ENCODE data around the gene ENO1.

ENO1 gene

DNA sequence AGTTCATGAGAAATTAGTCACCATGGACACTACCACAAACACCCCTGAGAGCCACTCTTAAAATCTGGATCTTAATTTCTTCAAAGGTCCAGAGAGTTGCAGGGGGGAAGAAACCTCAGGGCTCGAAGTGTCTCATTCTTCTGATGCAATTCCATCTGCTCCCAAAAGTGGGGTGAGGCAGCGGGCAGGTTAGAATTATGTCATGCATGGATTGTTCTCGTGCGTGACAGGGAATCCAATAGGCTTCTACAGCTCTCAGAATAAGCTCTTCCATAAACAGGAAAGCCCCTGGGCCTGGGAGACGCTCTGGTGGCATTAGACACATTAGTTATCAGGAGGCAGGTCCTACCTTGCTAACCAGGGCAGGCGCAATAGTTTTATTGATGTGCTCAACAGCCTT is 8.4 kb downstream of the ENO1 start:
- DNase-seq, result no peak

DNA sequence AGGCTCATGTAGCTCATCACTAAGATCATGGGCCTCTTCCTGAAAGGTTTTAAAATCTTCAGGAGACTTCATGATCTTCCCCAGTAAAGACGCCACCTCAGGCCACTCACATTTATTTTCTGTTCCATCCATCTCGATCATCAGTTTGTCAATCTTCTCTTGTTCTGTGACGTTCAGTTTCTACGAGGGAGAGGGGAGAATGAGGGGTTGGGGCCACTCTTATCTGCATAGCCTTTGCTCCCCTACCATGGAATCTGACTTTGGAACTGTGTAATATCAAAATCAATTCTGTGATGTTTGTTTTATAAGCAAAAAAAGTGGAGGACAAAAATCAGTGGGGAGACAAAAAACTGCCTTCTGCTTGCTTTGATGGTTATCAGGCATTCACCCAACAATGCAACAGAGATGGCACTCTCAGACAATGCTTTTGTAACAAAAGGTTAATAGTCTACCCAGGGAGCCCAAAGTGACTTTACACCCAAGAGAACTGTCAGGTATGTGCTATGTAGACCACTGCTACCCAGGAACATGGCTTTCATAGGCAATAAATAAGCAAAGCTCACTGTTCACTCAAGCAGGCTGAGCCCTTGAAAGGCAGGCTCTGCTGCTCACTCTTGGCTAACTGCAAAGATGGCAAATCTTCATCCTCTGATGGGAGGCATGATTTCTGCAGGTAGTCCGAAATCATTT is 10.5 kb downstream of the ENO1 start:
- DNase-seq, result no peak

DNA sequence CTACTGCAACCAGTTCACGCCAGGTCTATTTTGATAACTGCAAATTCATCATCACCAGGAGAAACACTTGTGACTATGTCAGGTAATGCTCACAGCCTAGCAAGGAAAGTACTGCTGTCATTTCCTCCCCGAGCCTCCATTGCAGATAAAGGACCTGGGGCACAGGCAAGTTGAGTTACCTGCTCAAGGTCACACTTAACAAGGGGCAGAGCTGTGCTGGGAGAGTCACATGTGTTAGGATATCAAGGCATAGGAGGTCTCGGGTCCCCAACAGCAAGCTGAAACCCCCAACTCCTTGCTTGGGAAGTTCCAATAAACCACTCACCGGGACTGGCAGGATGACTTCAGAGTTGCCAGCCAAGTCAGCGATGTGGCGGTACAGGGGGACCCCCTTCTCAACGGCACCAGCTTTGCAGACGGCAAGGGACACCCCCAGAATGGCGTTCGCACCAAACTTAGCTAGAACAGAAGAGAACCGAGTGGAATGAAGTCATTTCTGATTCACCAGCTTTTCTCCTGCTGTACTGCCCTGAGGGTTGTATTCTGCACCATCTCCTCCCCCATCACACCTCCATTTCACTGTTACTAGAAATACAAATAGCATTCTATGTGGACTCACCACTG is 11.6 kb downstream of the ENO1 start:
- peak; percentile 47 to 60 for DNase-seq

DNA sequence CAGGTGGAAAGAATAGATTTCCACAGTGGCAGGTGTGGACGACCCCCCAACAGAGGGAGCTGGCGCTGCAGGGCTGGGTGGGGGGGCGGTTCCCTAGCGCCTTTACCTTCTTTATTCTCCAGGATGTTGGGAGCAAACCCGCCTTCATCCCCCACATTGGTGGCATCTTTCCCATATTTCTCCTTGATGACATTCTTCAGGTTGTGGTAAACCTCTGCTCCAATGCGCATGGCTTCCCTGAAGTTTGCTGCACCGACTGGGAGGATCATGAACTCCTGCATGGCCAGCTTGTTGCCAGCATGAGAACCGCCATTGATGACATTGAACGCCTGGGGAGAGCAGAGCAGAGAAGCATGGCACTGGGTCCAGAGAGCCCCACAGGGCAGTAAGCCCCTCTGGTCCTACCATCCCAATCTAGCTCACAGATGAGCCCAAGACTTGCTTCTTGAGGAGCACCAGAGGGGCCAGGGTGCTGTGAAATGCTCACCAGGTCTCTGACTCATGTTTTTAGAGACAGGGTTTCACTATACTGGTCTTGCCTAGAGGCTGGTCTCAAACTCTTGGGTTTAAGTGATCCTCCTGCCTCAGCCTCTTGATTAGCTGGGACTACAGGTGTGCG is 12.2 kb downstream of the ENO1 start:
- DNase-seq, result no peak

DNA sequence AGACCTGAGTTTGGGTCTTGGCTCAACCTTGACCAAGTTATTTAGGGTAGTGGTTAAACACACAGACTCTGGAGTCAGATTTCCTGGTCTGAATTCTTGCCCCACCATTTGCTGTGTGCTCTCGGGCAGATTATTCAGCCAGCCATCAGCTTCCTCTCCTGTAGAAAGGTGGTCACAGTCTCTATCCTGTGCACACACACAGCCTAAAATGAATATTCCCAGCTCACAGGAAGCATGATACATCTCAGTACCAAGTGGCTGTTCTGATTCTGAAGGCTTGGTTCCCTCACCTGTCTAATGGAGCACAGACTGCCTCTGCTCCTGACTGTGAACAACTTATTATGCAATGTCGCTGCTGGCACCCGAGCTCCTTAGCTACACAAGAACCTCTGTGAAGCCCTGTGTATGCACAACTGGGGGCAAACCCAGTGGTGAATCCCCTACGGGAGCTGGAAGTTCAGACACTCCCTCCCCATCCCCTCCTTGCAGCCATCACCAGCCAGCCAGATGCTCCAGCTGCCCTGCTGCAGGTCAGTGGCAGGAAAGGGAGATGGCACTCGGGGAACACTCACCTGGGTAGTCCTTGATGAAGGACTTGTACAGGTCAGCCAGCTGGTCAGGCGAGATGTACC is 13.7 kb downstream of the ENO1 start:
- DNase-seq, result no peak

DNA sequence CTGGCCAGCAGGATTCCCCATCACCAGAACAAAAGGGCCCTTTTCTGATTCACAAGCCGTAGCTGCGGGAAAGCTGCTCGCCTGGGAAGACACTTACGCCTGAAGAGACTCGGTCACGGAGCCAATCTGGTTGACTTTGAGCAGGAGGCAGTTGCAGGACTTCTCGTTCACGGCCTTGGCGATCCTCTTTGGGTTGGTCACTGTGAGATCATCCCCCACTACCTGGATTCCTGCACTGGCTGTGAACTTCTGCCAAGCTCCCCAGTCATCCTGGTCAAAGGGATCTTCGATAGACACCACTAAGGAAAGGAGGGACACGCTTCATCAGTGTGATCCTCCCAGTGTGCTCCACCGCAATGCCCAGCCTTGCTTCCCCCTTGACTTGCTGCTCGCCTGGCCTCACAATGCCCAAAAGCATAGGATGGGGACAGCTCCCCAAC is 14.7 kb downstream of the ENO1 start:
- DNase-seq, result no peak

DNA sequence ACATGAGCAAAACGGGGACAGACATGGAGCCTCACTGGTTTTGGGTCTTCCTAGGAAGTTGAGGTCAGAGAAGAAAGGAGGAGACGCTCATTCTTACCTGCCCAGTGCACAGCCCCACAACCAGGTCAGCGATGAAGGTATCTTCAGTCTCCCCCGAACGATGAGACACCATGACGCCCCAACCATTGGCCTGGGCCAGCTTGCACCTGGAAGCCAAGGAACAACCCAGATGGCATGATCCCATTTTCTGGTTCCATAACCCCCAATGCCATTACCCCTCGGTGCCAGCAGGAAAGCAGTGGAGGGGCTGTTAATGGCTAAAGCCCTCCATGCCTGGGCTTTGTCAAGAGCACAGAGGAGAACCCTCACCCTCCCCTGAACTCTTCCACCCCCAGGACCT is 15.3 kb downstream of the ENO1 start:
- DNase-seq, result no peak

DNA sequence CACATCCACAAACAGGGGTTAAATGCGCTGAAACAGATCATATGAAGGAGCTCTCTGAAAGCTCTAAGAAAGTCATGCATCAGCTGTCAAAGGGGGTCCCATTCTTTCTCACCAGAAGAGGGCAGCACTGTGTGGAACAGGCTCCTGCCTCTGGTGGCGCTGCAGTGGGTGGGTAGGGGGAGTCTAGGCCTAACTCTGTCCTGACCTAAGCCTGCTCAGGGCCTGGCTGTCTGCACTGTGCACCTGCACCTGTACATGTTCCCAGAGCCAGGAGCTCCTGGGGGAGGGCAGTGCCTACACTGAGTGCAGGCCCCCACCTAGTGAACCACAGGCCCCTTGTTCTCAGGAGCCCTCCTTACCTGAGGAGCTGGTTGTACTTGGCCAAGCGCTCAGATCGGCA is 16.0 kb downstream of the ENO1 start:
- DNase-seq, result peak in 1 of 2 donors; percentile 51

DNA sequence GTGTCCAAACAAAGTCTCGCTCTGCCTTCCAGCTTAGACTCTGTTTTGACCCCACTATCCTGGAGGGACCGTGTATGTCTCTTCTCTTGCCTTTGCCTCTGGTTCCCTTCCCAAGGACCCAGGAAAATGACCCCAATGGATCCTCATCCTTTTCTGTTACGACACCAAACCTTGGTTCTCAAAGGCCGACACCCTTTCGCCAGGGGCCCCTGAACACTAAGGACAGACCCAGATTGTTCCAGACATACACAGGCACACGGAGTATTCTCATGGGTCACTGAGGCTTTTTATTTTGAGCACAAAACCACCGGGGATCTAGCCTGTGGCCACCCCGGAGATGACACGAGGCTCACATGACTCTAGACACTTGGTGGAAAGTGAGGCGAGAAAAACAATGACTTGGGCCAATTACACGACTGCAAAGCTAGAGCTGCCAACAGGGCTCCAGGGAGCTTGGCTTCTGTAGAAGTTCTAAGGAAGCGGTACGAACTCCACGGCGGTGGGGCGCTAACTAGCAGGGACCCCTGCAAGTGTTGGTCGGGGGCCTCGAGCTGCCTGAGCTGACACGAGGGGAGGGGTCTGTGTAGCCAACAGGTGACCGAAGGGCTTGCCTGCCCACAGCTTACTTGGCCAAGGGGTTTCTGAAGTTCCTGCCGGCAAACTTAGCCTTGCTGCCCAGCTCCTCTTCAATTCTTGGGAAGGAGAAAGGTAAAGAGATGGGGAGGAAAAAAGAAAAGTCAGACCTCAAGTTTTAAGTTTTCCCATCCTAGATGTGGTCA is 17.6 kb downstream of the ENO1 start:
- no peak for DNase-seq

DNA sequence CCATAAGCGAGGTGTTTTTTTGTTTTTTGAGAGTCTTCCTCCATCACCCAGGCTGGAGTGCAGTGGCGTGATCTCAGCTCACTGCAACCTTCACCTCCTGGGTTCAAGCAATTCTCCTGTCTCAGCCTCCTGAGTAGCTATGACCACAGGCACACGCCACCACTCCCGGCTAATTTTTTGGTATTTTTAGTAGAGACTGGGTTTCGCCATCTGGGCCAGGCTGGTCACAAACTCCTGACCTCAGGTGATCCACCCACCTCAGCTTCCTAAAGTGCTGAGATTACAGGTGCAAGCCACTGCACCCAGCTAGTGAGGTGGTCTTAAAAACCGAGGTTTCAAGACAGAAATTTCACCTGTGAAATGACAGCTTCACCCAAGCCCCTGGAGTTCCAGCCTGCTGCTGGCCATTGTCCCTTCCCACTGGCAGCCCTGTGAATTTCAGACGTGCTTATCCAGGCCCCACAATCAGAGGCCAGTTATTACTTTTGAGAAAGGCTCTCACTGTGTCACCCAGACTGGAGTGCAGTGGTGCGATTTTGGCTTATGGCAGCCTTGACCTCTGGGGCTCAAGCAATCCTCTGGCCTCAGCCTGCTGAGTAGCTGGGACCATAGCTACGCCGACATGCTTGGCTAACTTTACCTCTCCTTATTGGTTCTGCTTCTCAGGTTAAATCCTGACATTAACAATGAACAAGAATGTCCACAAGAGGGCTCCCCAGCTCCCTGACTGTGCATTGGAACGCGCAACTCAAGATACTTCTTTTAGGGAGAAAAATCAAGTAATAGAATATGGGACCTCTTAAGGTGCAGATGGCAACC is 19.4 kb downstream of the ENO1 start:
- peak in 1 of 2 donors; percentile 50 for DNase-seq

DNA sequence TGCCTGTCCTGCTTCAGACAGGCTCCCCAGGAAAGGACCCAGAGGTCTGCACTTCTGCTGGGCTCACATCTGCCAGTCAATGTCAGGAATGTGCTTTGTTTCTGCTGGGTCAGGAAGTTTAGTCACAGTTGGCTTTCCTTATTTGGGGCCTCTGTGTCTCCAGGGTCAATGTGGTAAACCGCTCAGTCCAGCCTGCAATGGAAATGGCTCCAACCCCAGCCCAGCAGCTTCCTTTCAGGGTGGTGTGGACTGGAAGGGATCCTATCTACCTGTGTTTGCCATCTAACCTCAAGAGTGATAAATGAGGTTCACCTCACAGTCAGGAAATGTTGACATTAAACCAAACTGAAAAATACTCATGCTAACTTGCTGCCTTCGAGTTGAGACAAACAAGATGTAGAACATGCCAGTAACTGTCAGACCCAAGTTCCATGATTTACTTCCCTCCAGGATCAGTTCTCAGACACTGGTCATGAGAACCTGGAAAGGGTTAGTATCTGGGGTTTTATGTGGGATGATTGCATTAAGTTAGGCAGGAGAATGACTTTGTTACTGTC is 20.3 kb downstream of the ENO1 start:
- no peak for DNase-seq

DNA sequence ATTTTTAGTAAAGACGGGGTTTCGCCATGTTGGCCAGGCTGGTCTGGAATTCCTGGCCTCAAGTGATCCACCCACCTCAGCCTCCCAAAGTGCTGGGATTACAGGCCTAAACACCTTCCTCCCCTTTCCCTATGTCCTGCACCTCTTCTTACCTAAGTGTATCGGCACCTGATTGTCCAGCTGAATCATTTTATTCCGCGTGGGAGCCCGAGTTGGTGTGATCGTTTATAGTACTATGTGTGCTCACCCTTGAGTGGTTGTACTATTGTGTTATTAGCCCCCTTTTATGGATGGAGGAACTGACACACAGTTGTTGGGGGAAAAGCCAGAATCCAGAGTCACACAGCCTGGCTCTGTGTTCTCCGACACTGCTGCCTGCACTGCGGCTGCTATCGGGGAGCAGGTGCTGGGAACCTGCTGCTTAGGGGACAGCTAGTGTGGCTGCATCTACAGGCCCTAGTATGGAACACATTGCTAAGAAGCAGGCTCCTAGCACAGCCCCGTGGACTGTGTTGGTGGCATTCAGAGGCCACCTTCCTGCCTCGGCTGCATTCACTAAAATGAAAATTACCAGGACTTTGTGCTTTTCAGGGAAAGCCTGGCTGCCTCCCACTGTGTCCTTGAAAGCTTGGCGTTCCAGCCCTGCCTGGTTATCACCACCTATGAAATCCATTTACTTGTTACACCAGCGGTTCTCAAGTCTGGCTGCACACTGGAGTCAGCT is 21.6 kb downstream of the ENO1 start:
- DNase-seq, result no peak

DNA sequence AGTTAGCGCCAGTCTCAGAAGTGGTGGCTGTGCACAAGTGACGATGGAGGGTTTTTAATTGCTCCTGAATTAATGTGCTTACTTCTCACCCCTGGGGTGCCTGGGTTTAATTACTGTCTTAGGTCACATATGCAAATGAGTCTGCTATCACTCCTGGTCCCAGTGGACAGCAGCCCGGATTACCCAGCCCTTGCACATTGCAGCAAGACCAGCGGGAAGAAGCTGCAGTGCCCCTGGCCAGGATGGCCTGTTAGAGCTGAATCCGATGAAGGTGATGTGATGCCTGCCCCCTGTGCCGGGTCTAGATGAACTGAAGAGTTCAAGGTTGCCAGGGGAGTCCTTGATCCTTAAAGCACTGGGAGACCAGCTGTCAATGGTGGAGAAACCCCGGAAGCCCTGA is 24.2 kb downstream of the ENO1 start:
- no peak for DNase-seq

DNA sequence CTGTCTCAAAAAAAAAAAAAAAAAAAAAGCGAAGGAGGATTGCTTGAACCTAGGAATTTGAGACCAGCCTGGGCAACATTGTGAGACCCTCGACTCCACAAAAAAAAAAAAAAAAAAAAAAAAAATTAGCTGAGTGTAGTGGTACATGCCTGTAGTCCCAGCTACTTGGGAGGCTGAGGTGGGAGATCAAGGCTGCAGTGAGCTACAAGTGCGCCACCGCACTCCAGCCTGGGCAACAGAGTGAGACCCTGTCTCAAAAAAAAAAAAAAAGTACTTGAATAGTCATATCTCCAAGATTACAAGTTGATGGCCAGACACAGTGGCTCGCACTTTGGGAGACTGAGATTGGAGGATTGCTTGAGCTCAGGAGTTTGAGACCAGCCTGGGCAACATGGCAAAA is 27.4 kb downstream of the ENO1 start:
- DNase-seq, result no peak

DNA sequence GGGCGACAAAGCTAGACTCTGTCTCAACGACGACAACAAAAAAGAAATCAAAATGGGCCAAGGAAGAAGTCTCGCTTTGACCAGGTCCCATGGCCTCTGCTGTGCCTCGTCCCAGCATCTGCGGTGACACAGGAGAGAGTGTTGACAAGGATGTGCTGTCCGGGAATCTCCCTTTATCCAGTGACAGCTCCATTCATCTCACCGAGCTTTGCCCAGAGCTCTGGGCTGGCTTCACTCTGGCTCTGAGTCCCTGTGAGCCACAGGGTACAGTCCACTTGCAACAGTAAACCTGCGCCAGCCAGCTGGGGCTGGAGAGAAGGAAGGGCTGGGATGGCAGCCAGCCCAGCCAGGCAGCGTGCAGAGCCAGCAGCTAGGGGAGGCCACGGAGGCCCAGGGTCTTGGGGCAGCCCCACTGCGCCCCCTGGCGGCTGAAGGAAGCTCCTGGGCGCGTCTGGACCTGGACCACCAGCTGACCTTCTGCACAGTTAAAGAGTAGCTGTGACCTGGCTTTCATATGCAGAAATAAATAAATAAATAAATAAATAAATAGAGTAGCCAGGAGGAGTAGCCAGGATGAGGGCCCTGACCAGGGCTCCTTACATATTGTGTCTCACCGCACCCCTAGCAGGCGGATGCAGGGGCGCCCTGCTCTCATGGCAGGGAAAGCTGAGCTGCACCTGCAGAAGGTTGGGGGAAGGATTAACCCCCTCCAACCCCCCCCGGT is 29.7 kb downstream of the ENO1 start:
- peak; percentile 82 to 86 for DNase-seq

DNA sequence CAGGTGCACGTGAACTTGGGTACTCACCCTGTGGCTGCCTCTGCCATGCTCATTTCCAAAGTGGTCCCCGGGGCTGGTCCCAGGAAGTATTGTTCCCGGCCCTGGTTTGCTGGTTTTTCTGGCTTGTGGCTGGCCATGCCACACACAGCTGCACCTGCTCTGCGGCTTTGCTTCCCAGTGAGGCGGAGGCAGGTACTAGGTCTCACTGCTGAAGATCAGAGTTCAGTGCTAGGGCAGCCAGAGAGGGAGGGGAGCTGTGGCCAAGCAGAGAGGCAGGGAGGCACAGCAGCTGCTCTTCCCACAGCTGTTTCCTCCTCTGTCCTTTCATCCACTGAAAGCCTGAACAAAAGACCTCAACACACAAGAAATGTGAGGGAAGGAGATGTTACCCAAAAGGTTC is 30.5 kb downstream of the ENO1 start:
- DNase-seq, result no peak

DNA sequence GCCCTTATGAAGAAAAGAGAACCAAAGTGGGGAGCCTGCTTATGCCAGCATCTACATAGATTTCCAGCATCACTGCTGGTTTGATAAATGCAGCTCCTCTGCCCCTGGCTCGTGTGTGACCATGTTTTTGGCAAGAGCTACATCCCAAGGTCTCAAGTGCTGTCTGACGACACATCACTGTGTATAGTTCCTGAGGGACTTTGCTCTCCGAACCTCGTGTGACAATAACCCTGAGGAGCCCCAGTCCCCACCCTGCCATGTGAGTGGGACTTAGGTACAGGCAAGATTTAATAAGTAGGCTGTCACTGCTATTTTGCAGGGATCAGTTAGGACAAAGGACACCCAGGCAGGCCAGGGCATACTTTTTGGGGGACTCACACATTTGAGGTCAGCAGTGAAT is 32.2 kb downstream of the ENO1 start:
- DNase-seq, result no peak

DNA sequence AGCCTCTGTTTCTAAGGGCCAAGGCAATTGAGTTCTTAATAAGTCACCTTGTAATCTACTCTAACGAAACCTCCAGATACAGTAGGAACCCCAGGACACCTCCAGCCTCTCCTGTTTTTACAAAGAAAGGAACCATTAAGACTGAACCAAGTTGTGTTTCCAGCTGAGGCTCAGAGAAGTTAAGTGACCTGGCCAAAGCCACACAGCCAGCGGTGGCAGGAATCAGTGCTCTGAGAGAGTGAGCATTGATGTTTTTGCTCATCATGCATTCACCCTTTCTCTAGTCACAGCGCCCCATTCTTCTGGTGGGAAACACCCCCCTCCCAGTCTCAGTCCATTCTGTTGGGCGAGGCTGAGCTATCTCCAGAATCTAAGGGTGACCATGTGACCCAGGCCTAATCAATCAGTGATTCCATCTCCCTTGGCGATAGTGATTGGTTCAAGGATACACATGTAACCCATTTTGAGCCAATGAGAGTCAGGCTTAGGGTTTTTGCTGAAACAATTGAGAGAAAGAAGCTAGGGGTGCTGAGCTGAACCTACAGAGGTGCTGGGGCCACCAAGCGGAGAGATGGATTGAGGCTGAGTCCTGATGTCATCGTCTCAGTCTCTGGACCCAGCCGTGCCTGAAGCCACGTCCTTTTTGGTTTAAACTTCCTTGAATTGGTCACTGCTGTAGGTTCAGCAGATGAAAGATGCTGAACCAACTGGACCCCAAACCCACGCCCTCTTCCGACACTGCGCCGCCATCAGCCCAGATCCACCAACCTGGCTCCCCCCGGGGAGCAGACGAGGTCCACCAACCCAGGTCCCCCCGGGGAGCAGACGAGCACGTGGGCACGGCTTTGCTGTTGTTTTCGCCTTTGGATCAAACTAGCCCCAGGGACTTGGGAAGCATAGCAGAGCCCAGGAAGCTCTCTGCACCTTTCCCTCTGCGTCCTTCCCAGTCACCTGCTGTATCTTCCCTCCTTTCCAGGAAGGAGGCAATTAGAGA is 33.1 kb downstream of the ENO1 start:
- no peak for DNase-seq

DNA sequence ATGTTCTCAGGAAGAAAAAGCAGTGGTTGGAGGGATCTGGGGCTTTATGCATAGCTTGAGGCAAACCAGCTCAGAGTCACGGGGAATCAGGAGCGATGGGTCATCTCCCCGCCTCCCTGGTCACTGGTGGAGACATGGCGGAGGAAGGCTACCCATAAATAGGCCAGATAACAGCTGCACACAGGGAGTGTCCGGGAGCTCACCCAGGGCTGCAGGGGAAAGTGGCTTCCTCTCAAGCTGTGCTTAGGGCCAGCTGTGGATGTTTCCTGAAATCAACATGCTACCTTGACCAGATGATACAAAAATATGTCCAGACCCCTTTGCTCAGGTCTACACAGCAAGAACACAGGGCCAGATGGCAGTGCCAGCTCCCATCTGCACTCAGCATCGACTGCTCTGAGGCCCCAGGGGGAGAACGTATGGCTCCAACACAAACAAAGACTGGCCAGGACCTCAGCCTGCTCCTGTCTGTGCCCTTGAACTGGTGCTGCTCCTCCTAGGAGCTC is 33.9 kb downstream of the ENO1 start:
- DNase-seq, result no peak
